Endothelial cell of umbilical vein (primary cell): ENCODE measurements around the gene TNNI3K.

Source experiments
- EZH2 ChIP-seq: IDR thresholded peaks from 2 replicates; pipeline ENCODE4 v1.6.1; 2012; ENCODE audit warnings: borderline replicate concordance, low read depth, mild to moderate bottlenecking, moderate library complexity, low read length, inconsistent platforms; ENCODE audit not compliant: severe bottlenecking
- FOS ChIP-seq: IDR thresholded peaks from 2 replicates; pipeline ENCODE4 v1.6.1; 2011; ENCODE audit warnings: mild to moderate bottlenecking, low read length, moderate library complexity, borderline replicate concordance; ENCODE audit not compliant: insufficient read depth
- JUN ChIP-seq: IDR thresholded peaks from 2 replicates; pipeline ENCODE4 v1.6.1; 2011; ENCODE audit warnings: borderline replicate concordance, low read depth; ENCODE audit not compliant: insufficient read length, insufficient read depth
- POLR2A ChIP-seq: IDR thresholded peaks from 2 replicates; pipeline ENCODE4 v1.6.1; 2012; ENCODE audit warnings: low read depth, mild to moderate bottlenecking, control low read depth, low read length
- POLR2AphosphoS5 ChIP-seq: IDR thresholded peaks from 2 replicates; pipeline ENCODE4 v1.6.1; 2012; ENCODE audit warnings: low read depth, mild to moderate bottlenecking, control low read depth, low read length, moderate library complexity; ENCODE audit not compliant: insufficient read depth
- TF ChIP-seq, protein P1 (sequence below), 2 donors: IDR thresholded peaks; 1 replicate in 1 of 2; 2 replicates in 1 of 2; pipeline ENCODE4 v1.5.1; 2011; ENCODE audit warnings: low read length in 2 of 2, mild to moderate bottlenecking in 2 of 2, moderate library complexity in 2 of 2, control low read depth in 1 of 2, inconsistent platforms in 1 of 2, low read depth in 1 of 2; ENCODE audit not compliant: insufficient read depth in 1 of 2; ENCODE audit errors: extremely low read depth in 1 of 2

DNA sequence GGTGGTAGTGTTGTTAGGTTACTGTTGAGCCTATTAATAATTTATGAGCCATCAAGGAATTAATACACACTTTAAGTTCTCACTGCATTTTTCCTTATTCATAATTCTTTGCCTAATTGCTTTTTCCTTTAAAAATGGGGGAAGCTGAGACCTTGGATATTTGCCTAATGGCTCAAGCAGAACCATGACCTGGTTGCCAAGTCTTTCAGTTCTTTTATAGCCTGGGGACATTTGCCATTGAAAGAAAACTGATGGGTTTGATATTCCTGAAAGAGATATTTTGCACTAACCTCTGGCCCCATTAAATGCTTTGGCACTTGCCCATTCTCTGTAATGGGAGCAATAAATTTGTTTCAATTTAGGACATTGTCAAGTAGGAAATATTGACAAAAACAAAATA, 295.7 kb downstream of the TNNI3K start:
- TF ChIP-seq POLR2A (no peak), EZH2 (no peak), POLR2AphosphoS5 (no peak), FOS (no peak), JUN (no peak)
- TF ChIP-seq, protein P1, sequence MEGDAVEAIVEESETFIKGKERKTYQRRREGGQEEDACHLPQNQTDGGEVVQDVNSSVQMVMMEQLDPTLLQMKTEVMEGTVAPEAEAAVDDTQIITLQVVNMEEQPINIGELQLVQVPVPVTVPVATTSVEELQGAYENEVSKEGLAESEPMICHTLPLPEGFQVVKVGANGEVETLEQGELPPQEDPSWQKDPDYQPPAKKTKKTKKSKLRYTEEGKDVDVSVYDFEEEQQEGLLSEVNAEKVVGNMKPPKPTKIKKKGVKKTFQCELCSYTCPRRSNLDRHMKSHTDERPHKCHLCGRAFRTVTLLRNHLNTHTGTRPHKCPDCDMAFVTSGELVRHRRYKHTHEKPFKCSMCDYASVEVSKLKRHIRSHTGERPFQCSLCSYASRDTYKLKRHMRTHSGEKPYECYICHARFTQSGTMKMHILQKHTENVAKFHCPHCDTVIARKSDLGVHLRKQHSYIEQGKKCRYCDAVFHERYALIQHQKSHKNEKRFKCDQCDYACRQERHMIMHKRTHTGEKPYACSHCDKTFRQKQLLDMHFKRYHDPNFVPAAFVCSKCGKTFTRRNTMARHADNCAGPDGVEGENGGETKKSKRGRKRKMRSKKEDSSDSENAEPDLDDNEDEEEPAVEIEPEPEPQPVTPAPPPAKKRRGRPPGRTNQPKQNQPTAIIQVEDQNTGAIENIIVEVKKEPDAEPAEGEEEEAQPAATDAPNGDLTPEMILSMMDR (IDR thresholded peaks at IDR 0.05; ENCODE audit: extremely low read depth in 1 of 2, insufficient read depth in 1 of 2, low read depth in 1 of 2, low read length in 2 of 2): no peak
